ENCODE results near the gene MAP1B.

DNA sequence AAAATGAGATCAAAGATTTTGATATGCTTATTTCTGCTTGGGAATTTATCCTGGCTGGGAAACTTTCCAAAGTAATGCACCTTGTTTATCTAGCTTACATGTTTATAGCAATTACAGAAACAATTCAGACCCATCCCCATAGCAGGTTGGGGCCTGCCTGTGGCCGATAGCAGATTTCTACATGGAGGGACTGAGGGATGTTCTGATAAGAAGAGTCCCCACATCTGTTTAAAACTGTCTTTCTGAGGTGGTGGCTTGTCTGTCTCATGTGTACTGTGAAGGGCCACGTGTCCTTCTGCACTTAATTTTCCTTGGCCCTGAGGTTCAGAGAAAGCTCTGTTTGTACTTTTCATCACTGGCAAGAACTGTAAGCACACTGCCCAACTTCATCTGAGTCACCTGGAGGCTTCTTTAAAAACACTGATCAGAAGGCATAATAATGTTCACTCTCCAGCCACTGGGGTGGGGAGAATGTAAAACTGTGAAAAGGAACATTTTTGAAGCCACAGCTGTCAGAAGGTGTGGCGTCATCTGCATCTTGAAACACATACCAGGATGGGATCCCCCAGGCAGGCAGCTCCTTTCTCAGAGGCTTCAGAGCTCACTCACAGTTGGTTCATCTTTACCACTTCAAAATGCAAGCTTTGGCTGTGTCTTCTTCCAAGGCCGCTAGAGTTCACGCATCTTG is 80.3 kb downstream of the MAP1B start:
- TF ChIP-seq CTCF (conservative IDR thresholded peaks at IDR 0.05 in 1 of 2, IDR thresholded peaks at IDR 0.05 in 1 of 2; ENCODE audit: extremely low read depth in 1 of 2, insufficient read depth in 1 of 2, low read depth in 1 of 2, low read length in 2 of 2) (no peak), EZH2 (IDR thresholded peaks at IDR 0.05; ENCODE audit: borderline replicate concordance, low read length) (no peak)

Measured in mammary epithelial cell (primary cell).